ENCODE results near the gene FBXO11. TPM values are rescaled to one million over a fixed set of nuclear protein-coding genes. Genes with fewer than 3 reads are reported as not detected.
"Not testable (repeated sequence)": the region's sequence is repeated elsewhere in the genome, so short reads cannot be mapped to it uniquely, and the experiment has no call there.

FBXO11 gene
- polyA plus RNA-seq, 3 donors = 11.2 to 23.4 (median 23.0) TPM

DNA sequence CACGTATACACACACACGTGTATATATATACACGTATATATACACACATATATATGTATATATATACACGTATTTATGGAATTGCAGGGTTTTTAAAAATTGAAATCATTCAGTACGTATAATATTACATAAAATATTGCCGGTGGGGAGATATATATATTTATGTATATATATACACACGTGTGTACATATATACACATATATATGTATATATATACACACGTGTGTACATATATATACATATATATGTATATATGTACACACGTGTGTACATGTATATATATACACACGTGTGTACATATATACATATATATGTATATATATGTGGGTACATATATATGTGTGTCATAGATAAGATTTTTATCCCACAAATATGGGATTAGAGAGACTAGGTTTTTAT lies 5.4 kb downstream of the FBXO11 start:
- no peak overlapping the region for H3K27ac ChIP-seq (ENCODE audit: low read depth, low read length)
- WGBS, 3 donors = 79 to 83% (median 82%) methylated on average over 10 of the region's 10 CpGs

DNA sequence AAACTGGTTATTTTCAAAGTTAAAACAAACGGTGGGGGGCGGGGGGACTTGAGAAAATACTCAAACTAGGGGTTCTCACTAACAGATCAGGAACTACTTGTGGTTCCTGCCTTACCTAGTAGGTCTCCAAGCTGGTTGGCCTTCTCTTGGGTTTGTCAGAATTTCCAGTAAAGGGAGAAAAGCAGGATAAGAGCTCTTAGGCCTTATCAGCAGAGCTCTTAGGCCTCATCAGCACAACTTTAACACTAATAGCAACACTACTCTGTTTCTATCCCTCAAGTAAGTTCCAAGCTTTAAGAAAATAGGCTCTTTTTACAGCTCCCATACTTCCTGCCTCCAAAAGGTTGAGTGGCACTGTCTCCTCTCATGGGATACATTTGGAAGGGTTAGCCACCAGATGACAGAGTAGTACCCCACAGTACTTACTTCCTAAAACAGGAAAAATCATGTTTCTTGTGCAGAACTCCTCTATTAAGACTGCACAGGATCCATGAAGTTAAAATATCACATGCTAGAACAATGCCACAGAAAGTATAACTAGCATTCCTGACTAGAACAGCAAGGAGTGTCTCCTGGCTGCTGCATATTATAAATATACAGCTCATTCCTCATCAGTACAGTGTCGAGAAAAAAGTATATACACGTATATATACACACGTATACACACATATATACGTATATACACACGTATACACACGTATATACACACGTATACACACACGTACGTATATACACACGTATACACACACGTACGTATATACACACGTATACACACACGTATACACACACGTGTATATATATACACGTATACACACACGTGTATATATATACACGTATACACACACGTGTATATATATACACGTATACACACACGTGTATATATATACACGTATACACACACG lies 6.1 kb downstream of the FBXO11 start:
- H3K27ac ChIP-seq (ENCODE audit: low read depth, low read length) = no peak overlapping the region
- WGBS, 3 donors = 76 to 78% (median 77%) methylated on average over 23 to 25 of the region's 25 CpGs

DNA sequence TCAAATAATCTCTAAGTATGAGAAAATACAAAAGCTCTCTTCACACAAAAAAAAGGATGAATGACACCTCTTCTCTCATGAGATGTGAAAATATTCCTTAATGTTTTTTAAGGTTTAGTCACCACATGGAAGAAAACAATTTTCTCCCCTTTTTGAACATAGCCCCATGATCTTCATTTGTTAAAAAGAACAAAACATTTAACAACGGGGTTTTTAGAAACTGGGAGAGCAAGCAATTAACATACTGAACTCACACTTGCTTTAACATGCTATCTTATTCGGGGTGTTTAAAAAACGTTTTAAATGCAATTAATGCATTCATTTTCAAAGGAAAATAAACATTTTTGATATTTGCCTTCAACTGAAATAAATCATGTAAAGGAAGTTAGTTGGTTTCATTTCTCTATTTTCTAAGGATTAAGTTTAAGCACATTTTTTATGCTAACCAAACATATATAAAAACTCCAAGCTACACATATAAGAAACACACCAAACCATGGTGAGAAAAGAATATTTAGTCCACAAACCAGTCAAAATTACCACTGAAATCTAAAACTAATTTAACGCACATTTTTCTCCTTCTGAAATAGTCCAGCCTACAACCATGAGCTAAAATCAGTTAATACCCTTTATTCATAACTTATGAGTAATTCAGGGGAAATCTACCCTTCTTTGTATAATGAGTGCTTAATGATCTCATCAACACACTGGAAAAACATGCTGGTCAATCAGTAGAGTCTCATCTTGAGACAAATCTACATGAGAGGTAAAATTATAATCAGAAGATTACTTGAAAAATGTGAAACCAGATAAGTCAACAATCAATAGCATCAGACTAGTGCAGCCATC lies 8.2 kb downstream of the FBXO11 start:
- no peak overlapping the region for H3K27ac ChIP-seq (ENCODE audit: low read depth, low read length)
- 33 to 46% (median 34%) methylated on average over 4 of the region's 4 CpGs for WGBS, 3 donors

DNA sequence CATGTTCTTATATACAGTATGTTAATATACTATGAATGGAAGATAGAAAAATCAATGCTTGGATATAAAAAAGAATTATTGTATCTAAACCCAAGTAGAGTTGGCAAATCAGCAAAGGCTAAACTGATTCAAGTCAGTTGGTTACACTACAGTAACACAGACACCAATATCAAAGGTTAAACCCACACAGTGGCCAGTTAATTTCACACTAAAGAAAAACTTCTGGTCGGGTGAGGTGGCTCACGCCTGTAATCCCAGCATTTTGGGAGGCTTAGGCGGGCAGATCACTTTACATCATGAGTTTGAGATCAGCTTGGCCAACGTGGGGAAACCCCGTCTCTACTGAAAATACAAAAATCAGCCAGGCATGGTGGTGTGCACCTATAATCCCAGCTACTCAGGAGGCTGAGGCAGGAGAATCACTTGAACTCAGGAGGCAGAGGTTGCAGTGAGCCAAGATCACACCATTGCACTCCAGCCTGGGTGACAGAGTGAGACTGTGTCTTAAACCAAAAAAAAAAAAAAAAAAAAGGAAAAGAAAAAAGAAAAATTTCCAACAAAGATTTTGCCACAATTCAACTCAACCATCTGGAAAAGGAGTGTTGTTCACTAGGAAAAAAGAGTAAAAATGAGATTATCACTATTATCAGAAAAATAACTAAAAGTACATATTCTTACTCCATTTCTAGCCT lies 9.0 kb downstream of the FBXO11 start:
- WGBS, 3 donors = 87 to 92% (median 91%) methylated on average over 5 of the region's 5 CpGs
- H3K27ac ChIP-seq (ENCODE audit: low read depth, low read length) = not testable (repeated sequence)

DNA sequence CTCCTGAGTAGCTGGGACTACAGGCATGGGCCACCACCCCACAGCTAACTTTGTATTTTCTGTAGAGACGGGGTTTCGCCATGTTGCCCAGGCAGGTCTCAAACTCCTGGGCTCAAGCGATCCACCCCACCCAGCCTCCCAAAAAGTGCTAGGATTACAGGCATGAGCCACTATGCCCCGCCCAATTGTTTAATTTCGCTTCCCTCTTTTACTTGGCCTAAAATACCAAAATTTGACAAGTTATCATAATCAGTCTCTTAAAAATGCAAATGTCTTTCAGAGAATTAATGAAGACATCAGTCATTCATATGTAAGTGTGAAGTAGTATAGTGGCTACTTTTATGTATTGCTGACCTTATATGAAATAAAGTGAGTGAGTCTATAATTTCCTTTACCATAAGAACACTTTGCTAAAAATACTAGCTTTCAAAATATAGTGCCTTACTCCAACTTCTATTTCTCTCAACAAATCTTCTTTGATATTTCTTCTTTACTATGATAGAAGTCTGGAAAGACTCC lies 9.8 kb downstream of the FBXO11 start:
- 85 to 97% (median 90%) methylated on average over 5 of the region's 5 CpGs for WGBS, 3 donors

DNA sequence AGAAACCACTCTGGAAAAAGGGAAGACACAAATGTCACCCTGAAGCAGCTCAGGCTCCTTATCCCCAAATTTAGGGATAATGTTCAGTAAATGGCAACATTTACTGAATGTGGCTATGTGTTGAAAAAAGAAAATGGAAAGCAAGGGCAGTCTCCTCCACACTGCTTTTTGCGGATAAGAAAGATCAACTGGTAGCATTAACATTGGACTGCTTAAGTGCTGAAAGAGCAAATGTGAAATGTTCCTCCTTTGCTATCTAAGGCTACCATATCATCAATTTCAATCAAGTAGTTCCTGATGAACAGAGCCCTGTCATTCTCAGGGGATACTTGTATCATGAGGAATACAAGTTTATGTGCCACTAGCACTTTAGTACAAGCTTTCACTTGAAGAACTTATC lies 12.5 kb downstream of the FBXO11 start:
- WGBS, 3 donors = 64 to 81% (median 81%) methylated on average over 1 of the region's 1 CpG

More for the DNA sequence above, 9.8 kb downstream of the FBXO11 start:
- no peak overlapping the region for H3K27ac ChIP-seq (ENCODE audit: low read depth, low read length)

DNA sequence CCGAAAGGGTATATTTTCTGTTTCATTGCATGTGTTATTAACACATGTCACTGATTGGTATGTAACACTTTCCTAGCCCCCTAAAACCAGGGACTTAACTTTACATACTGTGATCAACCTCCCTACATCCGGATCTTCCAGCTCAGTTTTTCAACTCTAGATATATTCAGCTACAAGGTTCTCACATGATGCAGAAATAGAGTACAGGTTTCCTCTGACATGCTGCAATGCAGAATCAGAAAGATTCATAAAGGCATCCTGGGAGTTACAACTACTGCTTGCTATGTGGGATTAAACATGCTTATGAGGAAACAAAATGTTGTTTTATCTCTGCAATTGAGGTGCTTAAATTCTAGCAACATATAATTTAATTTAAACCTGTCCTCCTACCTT lies 14.0 kb downstream of the FBXO11 start:
- H3K27ac ChIP-seq (ENCODE audit: low read depth, low read length) = no peak overlapping the region
- WGBS, 3 donors = 88 to 92% (median 90%) methylated on average over 2 of the region's 2 CpGs

More for the DNA sequence above, 12.5 kb downstream of the FBXO11 start:
- no peak overlapping the region for H3K27ac ChIP-seq (ENCODE audit: low read depth, low read length)

DNA sequence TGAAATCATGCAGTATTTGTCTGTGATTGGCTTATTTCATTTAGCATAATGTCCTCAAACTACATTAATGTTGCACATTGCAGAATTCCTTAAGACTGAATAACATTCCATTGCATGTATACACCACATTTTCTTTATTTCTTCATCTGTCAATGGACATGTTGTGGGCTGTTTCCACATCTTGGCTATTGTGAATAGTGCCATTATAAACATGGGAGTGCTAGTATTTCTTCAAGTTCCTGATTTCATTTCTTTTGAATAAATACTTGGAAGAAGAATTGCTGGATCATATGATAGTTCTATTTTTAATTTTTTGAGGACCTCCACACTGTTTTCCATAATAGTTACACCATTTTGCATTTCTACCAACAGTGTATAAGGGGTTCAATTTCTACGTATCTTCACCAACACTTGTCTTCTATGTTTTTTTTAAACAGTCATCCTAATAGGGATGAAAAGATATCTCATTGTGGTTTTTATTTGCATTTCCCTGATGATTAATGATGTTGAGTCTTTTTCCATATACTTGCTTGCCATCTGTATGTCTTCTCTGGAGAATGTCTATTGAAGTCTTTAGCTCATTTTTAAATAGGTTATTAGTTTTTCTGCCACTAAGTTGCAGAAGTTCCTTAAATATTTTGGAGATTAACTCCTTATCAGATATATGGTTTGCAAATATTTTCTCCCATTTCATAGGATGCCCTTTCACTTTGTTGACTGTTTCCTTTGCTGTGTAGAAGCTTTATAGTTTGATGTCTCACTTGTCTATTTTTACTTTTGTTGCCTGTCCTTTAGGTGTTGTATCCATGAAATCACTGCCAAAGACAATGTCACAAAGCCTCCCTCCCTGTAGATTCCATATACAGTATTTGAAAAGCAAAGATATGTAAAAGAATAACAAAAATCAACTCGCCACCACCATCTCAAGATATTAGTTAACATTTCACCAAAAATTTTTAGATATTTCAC lies 14.6 kb downstream of the FBXO11 start:
- H3K27ac ChIP-seq (ENCODE audit: low read depth, low read length) = no peak overlapping the region
- 92 to 97% (median 93%) methylated on average over 2 of the region's 2 CpGs for WGBS, 3 donors

DNA sequence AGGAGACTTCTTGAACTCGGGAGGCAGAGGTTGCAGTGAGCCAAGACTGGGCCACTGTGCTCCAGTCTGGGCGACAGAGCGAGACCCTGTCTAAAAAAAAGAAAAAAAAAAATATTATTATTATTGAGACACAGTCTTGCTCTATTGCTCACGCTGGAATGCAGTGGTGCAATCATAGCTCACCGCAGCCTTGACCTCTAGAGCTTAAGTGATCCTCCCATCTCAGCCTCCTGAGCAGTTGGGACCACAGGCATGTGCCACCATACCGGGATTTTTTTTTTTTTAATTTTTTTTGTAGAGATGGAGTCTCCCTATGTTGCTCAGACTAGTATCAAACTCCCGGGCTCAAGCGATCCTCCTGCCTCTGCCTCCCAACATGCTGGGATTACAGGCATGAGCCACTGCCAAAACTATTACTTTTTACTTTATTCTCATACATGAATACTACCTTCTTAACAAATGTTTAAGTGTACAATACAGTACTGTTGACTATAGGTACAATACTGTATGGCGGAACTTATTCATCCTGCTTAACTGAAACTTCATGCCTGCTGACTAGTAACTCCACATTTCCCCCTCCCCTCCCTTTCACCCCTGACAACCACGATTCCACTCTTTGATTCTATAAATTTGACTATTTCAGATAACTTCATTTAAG lies 15.5 kb downstream of the FBXO11 start:
- 95 to 99% (median 97%) methylated on average over 10 of the region's 10 CpGs for WGBS, 3 donors
- no peak overlapping the region for H3K27ac ChIP-seq (ENCODE audit: low read depth, low read length)

DNA sequence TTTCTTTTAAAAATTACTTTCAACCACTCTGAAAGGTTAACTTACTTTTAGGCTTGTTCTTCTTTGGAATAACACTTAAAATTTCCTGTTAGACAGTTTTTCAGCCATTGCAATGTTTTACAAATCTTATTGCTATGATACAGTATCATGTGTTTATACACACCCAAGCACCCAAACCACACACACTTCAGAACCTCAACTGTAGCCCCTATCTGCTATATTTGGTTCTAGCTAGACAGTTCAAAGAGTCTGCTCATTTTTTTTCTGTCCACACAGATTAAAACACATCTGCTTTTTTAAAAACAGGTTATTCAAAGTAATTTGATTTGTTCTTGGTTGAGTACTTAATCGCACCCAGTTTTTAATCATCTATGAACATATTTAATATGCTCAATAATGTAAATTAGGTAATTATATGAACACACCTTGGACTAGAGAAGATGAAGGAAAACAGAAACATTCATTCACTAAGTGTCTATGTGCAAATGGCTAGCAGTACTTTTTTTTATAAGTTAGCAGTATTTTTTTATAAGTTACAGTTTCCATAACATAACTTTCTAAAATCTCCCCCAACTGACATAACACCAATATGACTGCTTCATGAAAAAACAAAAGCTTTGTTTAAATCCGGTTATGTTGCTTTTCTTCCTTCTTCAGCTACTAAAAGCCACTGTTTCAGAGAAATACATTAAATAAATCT lies 17.6 kb downstream of the FBXO11 start:
- no peak overlapping the region for H3K27ac ChIP-seq (ENCODE audit: low read depth, low read length)
- WGBS, 3 donors = 69 to 83% (median 79%) methylated on average over 2 of the region's 2 CpGs

DNA sequence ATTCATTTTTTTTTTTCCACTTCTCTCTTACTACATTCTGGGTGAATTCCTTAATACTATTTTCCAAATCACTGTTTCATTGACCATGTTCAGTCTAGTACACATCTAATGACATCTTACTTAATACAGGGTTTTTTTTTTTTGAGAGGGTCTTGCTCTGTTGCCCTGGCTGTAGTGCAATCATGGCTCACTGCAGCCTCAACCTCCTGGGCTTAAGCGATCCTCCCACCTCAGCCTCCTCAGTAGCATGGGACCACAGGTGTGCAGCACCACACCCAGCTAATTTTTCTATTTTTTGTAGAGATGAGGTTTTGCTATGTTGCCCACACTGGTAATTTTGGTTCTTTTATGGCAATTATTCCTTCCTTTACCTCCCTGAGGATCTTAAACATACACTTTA lies 29.4 kb downstream of the FBXO11 start:
- WGBS, 3 donors = 100% methylated on average over 1 of the region's 1 CpG
- no peak overlapping the region for H3K27ac ChIP-seq (ENCODE audit: low read depth, low read length)

DNA sequence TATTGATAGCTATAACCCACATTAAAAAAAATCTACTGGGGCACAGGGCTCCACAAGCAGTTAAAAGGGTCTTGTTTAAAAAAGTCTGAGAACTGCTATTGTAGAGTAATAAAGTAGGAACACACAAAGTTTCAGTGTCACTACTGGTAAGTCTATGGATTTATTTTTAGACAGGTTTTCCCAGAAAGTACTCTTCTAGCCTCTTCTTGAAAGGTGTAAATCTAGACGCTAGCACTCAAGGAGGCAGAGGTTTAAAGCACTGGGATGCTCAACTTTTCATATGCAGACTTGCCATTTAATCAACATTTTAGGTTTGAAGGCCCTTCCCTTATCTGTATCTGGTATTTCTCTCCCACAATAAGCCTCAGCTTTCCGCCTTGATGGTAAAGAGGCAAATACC lies 33.4 kb downstream of the FBXO11 start:
- H3K27ac ChIP-seq (ENCODE audit: low read depth, low read length) = peak overlapping the region; percentile 55

DNA sequence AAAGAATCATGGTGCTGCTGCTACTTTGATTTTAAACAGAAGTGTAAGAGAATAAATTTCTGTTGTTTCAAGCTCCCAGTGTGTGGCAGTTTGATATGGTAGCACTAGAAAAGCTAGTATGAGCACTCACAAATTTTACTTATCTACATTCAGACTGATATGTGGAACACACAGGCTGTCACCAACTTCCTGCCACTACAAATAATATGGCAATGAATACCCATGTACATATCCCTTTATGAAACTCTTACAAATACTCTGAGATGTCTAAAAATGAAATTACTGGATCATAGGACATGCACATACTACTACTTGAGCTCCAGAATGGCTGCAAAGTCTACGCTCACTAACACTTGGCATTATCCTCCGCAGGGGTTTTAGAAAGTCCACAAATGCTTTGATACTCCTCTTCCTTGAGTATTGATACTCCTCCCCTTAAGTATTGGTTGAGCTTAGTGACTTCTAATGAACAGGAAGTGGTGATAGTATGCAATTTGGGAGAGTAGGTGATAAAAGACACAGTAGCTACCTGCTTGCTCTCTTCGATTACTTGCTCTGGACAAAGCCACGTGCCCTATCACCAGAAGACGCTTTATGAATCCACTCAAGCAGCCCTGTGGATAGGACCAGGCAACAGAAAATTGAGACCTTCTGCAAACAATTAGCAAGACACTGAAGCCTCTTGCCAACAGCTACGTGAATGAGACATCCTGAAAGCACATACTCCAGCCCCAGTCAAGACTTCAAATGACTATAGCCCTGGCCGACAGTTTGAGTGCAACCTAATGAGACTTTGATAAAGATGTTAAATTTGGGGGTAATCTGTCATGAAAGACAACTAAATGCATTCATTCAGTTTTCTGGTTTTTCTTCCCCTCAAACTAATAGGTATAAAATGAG lies 35.4 kb downstream of the FBXO11 start:
- 85 to 94% (median 88%) methylated on average over 7 of the region's 7 CpGs for WGBS, 3 donors
- no peak overlapping the region for H3K27ac ChIP-seq (ENCODE audit: low read depth, low read length)

More for the DNA sequence above, 33.4 kb downstream of the FBXO11 start:
- 92 to 93% (median 92%) methylated on average over 2 of the region's 2 CpGs for WGBS, 3 donors

DNA sequence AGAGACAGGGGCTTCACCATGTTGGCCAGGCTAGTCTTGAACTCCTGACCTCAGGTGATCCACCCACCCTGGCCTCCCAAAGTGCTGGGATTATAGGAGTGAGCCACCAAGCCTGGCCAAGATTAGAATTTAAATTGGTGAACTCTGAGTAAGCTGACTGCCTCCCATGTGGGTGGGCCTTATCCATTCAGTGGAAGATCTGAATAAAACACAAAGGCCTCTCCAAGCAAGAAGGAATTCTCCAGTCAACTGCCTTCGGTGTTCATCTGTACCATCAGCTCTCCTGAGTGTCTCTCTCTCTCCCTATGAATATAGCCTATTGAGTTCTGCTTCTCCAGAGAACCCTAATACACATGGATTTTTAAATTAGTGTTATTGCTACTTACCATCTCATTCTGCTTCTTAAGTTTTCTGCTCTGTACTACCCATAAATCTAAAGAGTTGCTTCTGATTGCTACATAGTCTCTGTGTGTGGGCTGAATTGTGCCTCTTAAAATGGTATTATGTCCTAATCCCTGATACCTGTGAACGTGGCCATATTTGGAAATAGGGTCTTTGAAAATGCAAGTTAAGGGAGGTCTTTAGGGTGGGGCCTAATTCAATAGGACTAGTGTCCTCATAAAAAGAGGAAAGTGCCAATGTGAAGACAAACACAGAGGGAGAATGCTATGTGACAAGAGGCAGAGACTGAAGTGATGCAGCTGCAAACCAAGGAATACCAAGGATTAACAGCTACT lies 36.3 kb downstream of the FBXO11 start:
- no peak overlapping the region for H3K27ac ChIP-seq (ENCODE audit: low read depth, low read length)
- WGBS, 3 donors = 78 to 93% (median 81%) methylated on average over 2 of the region's 2 CpGs

All from adipose tissue (tissue), 3 donors.